Transverse colon (tissue), 4 donors: ENCODE data around the gene FANCG. TPM values are rescaled to one million over a fixed set of nuclear protein-coding genes. Genes with fewer than 3 reads are reported as not detected.

Source experiments
- DNase-seq: peaks from one replicate; pipeline ENCODE4 v3.0.0-alpha.2; 2019
- H3K27ac ChIP-seq, 4 donors: fragments of 200-600 bp; sonication (generic); 2 replicates each; pipeline ENCODE4 v1.5.1; 2016 to 2018; ENCODE audit warnings: inconsistent platforms in 4 of 4
- H3K27me3 ChIP-seq: fragments of 200-600 bp; sonication (generic); 2 replicates; pipeline ENCODE4 v1.5.1; 2017; ENCODE audit warnings: inconsistent platforms
- H3K36me3 ChIP-seq, 4 donors: fragments of 200-600 bp; sonication (generic); 2 replicates each; pipeline ENCODE4 v1.5.1; 2017 to 2019; ENCODE audit warnings: inconsistent platforms in 4 of 4
- H3K4me1 ChIP-seq, 4 donors: fragments of 200-600 bp; sonication (generic); 2 replicates each; pipeline ENCODE4 v1.5.1; 2017 to 2020; ENCODE audit warnings: inconsistent platforms in 4 of 4
- H3K4me3 ChIP-seq, 4 donors: fragments of 200-600 bp; sonication (generic); 1 replicate in 1 of 4; 2 replicates in 3 of 4; pipeline versions ENCODE4 v1.5.1 to v1.6.1; 2017 to 2019; ENCODE audit warnings: inconsistent platforms in 4 of 4
- H3K9me3 ChIP-seq, 2 donors: fragments of 200-600 bp; sonication (generic); 2 replicates each; pipeline ENCODE4 v1.5.1; 2017 to 2019; ENCODE audit warnings: inconsistent platforms in 2 of 2
- CTCF ChIP-seq, 5 experiments: fragments of 200-600 bp in 3 of 5; fragments of 450-650 bp in 2 of 5; sonication (generic) in 3 of 5; IDR thresholded peaks; 1 replicate in 2 of 5; 2 replicates in 3 of 5; pipeline ENCODE4 v1.5.1; 2016 to 2017; ENCODE audit warnings: antibody characterized with exemption in 5 of 5, inconsistent platforms in 3 of 5, mild to moderate bottlenecking in 2 of 5, moderate library complexity in 1 of 5
- EP300 ChIP-seq: sonication (generic); formaldehyde crosslinking; IDR thresholded peaks from one replicate; pipeline ENCODE4 v1.6.1; 2017; ENCODE audit warnings: antibody characterized with exemption, low read depth
- POLR2A ChIP-seq: fragments of 450-650 bp; IDR thresholded peaks from one replicate; pipeline ENCODE4 v1.6.1; 2016; ENCODE audit warnings: antibody characterized with exemption, mild to moderate bottlenecking, moderate library complexity
- POLR2AphosphoS5 ChIP-seq, 3 donors: sonication (generic); formaldehyde crosslinking; IDR thresholded peaks; one replicate each; pipeline ENCODE4 v1.6.1; 2016; ENCODE audit warnings: antibody characterized with exemption in 3 of 3
- WGBS, 2 donors: methylation state at CpG; one replicate each; pipeline ENCODE4 v1.1.5; 2018; ENCODE audit warnings: low coverage in 1 of 2; 5-methylcytosine and 5-hydroxymethylcytosine counted together
- in situ Hi-C, 4 donors: fragments of 200-750 bp; cut with MboI; loops; one replicate each; pipeline versions ENCODE4 v1.15.0 to v1.15.1; 2017; ENCODE audit warnings: low sequenced_read_pairs in 3 of 4, low pct_ligation_motif_present in 1 of 4, low pct_unique_long_range_greater_than_20kb in 1 of 4
- intact Hi-C: fragments of 100-400 bp; cut with DNase I; formaldehyde crosslinking; loops from one replicate; pipeline ENCODE4 v1.15.1; 2023; ENCODE audit warnings: low total_unique reads
- total RNA-seq, 4 donors: library from RNA; depleted of rRNA; stranded (reverse); fragments of >200 nt; gene quantifications; one replicate each; pipeline ENCODE4 v1.1.0, GENCODE V29; 2016

FANCG gene
- total RNA-seq, 4 donors from 2014 or later = 6.6 to 90.0 (median 51.6) TPM

GRCh38 chr9:35054185-35054835 lies 25.4 kb downstream of the FANCG start:
- 63 to 88% methylated on average over 4 to 5 of the region's 5 CpGs for WGBS, 2 donors
- in situ Hi-C loops (no loop called here), intact Hi-C loops (no loop called here)
- TF ChIP-seq POLR2AphosphoS5 (IDR thresholded peaks at IDR 0.05) (no peak), POLR2A (no peak), CTCF (IDR thresholded peaks at IDR 0.05) (no peak), EP300 (no peak)
- Histone ChIP-seq H3K4me1 (no peaks in the 10 kb centered on the region), H3K36me3 (peaks cover 0 to 40% (median 16%) of the 10 kb centered on the region in 4 donors), H3K4me3 (no peak overlapping the region), H3K27ac (no peak overlapping the region), H3K27me3 (no peaks in the 10 kb centered on the region), H3K9me3 (no peaks in the 10 kb centered on the region)
- DNase-seq = no peak

- Histone ChIP-seq H3K36me3 (peaks cover 0 to 10% (median 1%) of the 10 kb centered on the region in 4 donors), H3K27ac (peak overlapping the region in 1 of 4 donors; percentile 6), H3K9me3 (no peaks in the 10 kb centered on the region), H3K4me1 (no peaks in the 10 kb centered on the region), H3K4me3 (no peak overlapping the region), H3K27me3 (no peaks in the 10 kb centered on the region)
- peak; percentile 41 for DNase-seq
- intact Hi-C loops = no loop called here
- in situ Hi-C loops = no loop called here
- WGBS, 2 donors = 75 to 86% methylated on average over 4 to 7 of the region's 7 CpGs
- TF ChIP-seq EP300 (no peak), CTCF (IDR thresholded peaks at IDR 0.05) (peak; percentile 48 to 62 (median 58))
These were observed 28.4 kb downstream of the FANCG start for GRCh38 chr9:35051069-35051967.

- H3K9me3 ChIP-seq = no peaks in the 10 kb centered on the region
These were observed 31.2 kb downstream of the FANCG start for GRCh38 chr9:35048511-35048910.

More at GRCh38 chr9:35048511-35048910, 31.2 kb downstream of the FANCG start:
- H3K27me3 ChIP-seq = no peaks in the 10 kb centered on the region
- H3K27ac ChIP-seq = no peak overlapping the region
- DNase-seq = no peak
- no peaks in the 10 kb centered on the region for H3K36me3 ChIP-seq
- no peaks in the 10 kb centered on the region for H3K4me1 ChIP-seq
- WGBS, 2 donors = 93 to 97% methylated on average over 4 to 6 of the region's 6 CpGs
- TF ChIP-seq POLR2AphosphoS5 (IDR thresholded peaks at IDR 0.05) (no peak), CTCF (IDR thresholded peaks at IDR 0.05) (no peak), POLR2A (no peak), EP300 (no peak)
- intact Hi-C loops (no loop called here), in situ Hi-C loops (no loop called here)
- no peak overlapping the region for H3K4me3 ChIP-seq
